ENCODE measurements around the gene RBM8A. TPM values are rescaled to one million over a fixed set of nuclear protein-coding genes. Genes with fewer than 3 reads are reported as not detected.

RBM8A gene
- total RNA-seq, 4 donors from 2014 or later: 155 to 229 (median 200) TPM

- no peak for TF ChIP-seq POLR2A (IDR thresholded peaks at IDR 0.05)
- no peak for TF ChIP-seq CTCF (IDR thresholded peaks at IDR 0.05)
- H3K9me3 ChIP-seq: no peaks in the 10 kb centered on the region
- intact Hi-C loops (cut with DNase I): no loop called here
- DNase-seq: no peak
- peaks cover 0 to 9% (median 0%) of the 10 kb centered on the region in 3 donors for H3K36me3 ChIP-seq
- WGBS, 2 donors: 100% methylated on average over 1 of the region's 1 CpG
- H3K27ac ChIP-seq: no peak overlapping the region
- no peaks in the 10 kb centered on the region for H3K27me3 ChIP-seq
- H3K4me1 ChIP-seq: peaks cover 0 to 49% (median 18%) of the 10 kb centered on the region in 3 donors
- no peak overlapping the region for H3K4me3 ChIP-seq
These were observed 24.2 kb upstream of the RBM8A start for GRCh38 chr1:145951526-145951925.

GRCh38 chr1:145949219-145949618, 21.9 kb upstream of the RBM8A start:
- intact Hi-C loops (cut with DNase I): no loop called here
- Histone ChIP-seq H3K27ac (no peak overlapping the region), H3K9me3 (no peaks in the 10 kb centered on the region), H3K36me3 (peaks cover 0 to 16% (median 0%) of the 10 kb centered on the region in 3 donors), H3K27me3 (no peaks in the 10 kb centered on the region), H3K4me1 (peaks cover 0 to 26% (median 0%) of the 10 kb centered on the region in 3 donors), H3K4me3 (no peak overlapping the region)
- 90 to 91% methylated on average over 4 of the region's 4 CpGs for WGBS, 2 donors
- DNase-seq: no peak
- TF ChIP-seq CTCF (IDR thresholded peaks at IDR 0.05): no peak
- no peak for TF ChIP-seq POLR2A (IDR thresholded peaks at IDR 0.05)

GRCh38 chr1:145947551-145947950, 20.3 kb upstream of the RBM8A start:
- H3K9me3 ChIP-seq: no peaks in the 10 kb centered on the region
- intact Hi-C loops (cut with DNase I): no loop called here
- no peak overlapping the region for H3K4me3 ChIP-seq
- peaks cover 0 to 14% (median 0%) of the 10 kb centered on the region in 3 donors for H3K4me1 ChIP-seq
- DNase-seq: no peak
- TF ChIP-seq CTCF (IDR thresholded peaks at IDR 0.05) (no peak), POLR2A (IDR thresholded peaks at IDR 0.05) (no peak)
- peaks cover 0 to 32% (median 0%) of the 10 kb centered on the region in 3 donors for H3K36me3 ChIP-seq
- 71 to 82% methylated on average over 4 of the region's 4 CpGs for WGBS, 2 donors
- H3K27me3 ChIP-seq: no peaks in the 10 kb centered on the region
- H3K27ac ChIP-seq: no peak overlapping the region

- H3K4me3 ChIP-seq: no peak overlapping the region
- H3K27ac ChIP-seq: no peak overlapping the region
- no peaks in the 10 kb centered on the region for H3K27me3 ChIP-seq
- H3K4me1 ChIP-seq: peaks cover 0 to 14% (median 0%) of the 10 kb centered on the region in 3 donors
- 80 to 85% methylated on average over 3 to 4 of the region's 4 CpGs for WGBS, 2 donors
- H3K9me3 ChIP-seq: no peaks in the 10 kb centered on the region
- no peak for DNase-seq
- intact Hi-C loops (cut with DNase I): no loop called here
- no peak for TF ChIP-seq CTCF (IDR thresholded peaks at IDR 0.05)
- TF ChIP-seq POLR2A (IDR thresholded peaks at IDR 0.05): no peak
- H3K36me3 ChIP-seq: peaks cover 0 to 41% (median 0%) of the 10 kb centered on the region in 3 donors
These were observed 19.2 kb upstream of the RBM8A start for GRCh38 chr1:145946477-145946986.

- 85 to 96% methylated on average over 3 of the region's 3 CpGs for WGBS, 2 donors
- TF ChIP-seq CTCF (IDR thresholded peaks at IDR 0.05): no peak
- TF ChIP-seq POLR2A (IDR thresholded peaks at IDR 0.05): no peak
- Histone ChIP-seq H3K4me1 (no peaks in the 10 kb centered on the region), H3K36me3 (peaks cover 0 to 51% (median 0%) of the 10 kb centered on the region in 3 donors), H3K27ac (no peak overlapping the region), H3K27me3 (no peaks in the 10 kb centered on the region), H3K9me3 (no peaks in the 10 kb centered on the region), H3K4me3 (no peak overlapping the region)
- intact Hi-C loops (cut with DNase I): no loop called here
- DNase-seq: no peak
These were observed 17.2 kb upstream of the RBM8A start for GRCh38 chr1:145944532-145944931.
